Tibial nerve (tissue), 4 donors: ENCODE results near the gene CCDC69. TPM values are rescaled to one million over a fixed set of nuclear protein-coding genes. Genes with fewer than 3 reads are reported as not detected.
"Not testable (repeated sequence)": the region's sequence is repeated elsewhere in the genome, so short reads cannot be mapped to it uniquely, and the experiment has no call there.

Experiments used
- DNase-seq, 2 donors: peaks; one replicate each; pipeline ENCODE4 v3.0.0-alpha.2; 2019; ENCODE audit warnings: low spot score in 2 of 2
- H3K27ac ChIP-seq, 4 donors: fragments of 200-600 bp; sonication (generic) in 3 of 4; one replicate each; pipeline ENCODE4 v1.5.1; 2017 to 2019; ENCODE audit warnings: mild to moderate bottlenecking in 1 of 4
- H3K27me3 ChIP-seq, 2 donors: fragments of 200-600 bp; sonication (generic) in 1 of 2; one replicate each; pipeline versions ENCODE4 v1.5.1 to v1.6.0; 2017 to 2019
- H3K36me3 ChIP-seq, 3 donors: fragments of 200-600 bp; sonication (generic); one replicate each; pipeline ENCODE4 v1.5.1; 2018 to 2019
- H3K4me1 ChIP-seq, 4 donors: fragments of 200-600 bp; sonication (generic) in 3 of 4; one replicate each; pipeline ENCODE4 v1.5.1; 2017 to 2019
- H3K4me3 ChIP-seq, 4 donors: fragments of 200-600 bp; sonication (generic) in 3 of 4; one replicate each; pipeline ENCODE4 v1.5.1; 2017 to 2019; ENCODE audit warnings: mild to moderate bottlenecking in 1 of 4, moderate library complexity in 1 of 4
- H3K9me3 ChIP-seq, 4 donors: fragments of 200-600 bp; sonication (generic) in 3 of 4; one replicate each; pipeline ENCODE4 v1.5.1; 2017 to 2019
- CTCF ChIP-seq, 5 experiments: fragments of 200-600 bp in 3 of 5; fragments of 450-650 bp in 2 of 5; sonication (generic) in 3 of 5; IDR thresholded peaks; one replicate each; pipeline ENCODE4 v1.5.1; 2016 to 2019; ENCODE audit warnings: antibody characterized with exemption in 5 of 5, mild to moderate bottlenecking in 3 of 5, moderate library complexity in 2 of 5
- EP300 ChIP-seq, 2 donors: sonication (generic); formaldehyde crosslinking; IDR thresholded peaks; one replicate each; pipeline ENCODE4 v1.6.1; 2017; ENCODE audit warnings: antibody characterized with exemption in 2 of 2, mild to moderate bottlenecking in 1 of 2
- POLR2A ChIP-seq, 2 donors: fragments of 450-650 bp; IDR thresholded peaks; one replicate each; pipeline ENCODE4 v1.6.1; 2017; ENCODE audit warnings: antibody characterized with exemption in 2 of 2, mild to moderate bottlenecking in 2 of 2, moderate library complexity in 2 of 2
- WGBS, 2 donors: methylation state at CpG; one replicate each; pipeline ENCODE4 v1.1.5; 2018; 5-methylcytosine and 5-hydroxymethylcytosine counted together
- total RNA-seq, 4 donors: library from RNA; depleted of rRNA; stranded (reverse); fragments of >200 nt; gene quantifications; one replicate each; pipeline ENCODE4 v1.1.0, GENCODE V29; 2016

CCDC69 gene
- total RNA-seq, 4 donors from 2014 or later, result 95.6 to 201 (median 112) TPM

- TF ChIP-seq POLR2A (IDR thresholded peaks at IDR 0.05), result no peak
- Histone ChIP-seq H3K27me3 (no peaks in the 10 kb centered on the region), H3K36me3 (peaks cover 0 to 13% (median 0%) of the 10 kb centered on the region in 3 donors), H3K4me3 (no peak overlapping the region), H3K27ac (no peak overlapping the region), H3K4me1 (no peaks in the 10 kb centered on the region), H3K9me3 (no peaks in the 10 kb centered on the region)
- no peak for DNase-seq
- WGBS, 2 donors, result 86% methylated on average over 6 of the region's 6 CpGs
Measured at GRCh38 chr5:151180291-151180690, 43.6 kb downstream of the CCDC69 start.

GRCh38 chr5:151179489-151179840 lies 44.4 kb downstream of the CCDC69 start:
- no peaks in the 10 kb centered on the region for H3K4me1 ChIP-seq
- WGBS, 2 donors, result 92 to 94% methylated on average over 4 of the region's 4 CpGs
- TF ChIP-seq CTCF (IDR thresholded peaks at IDR 0.05), result no peak
- no peak for TF ChIP-seq POLR2A (IDR thresholded peaks at IDR 0.05)
- no peak for TF ChIP-seq EP300 (IDR thresholded peaks at IDR 0.05)

GRCh38 chr5:151178777-151179488 lies 45.0 kb downstream of the CCDC69 start:
- 85 to 86% methylated on average over 5 of the region's 5 CpGs for WGBS, 2 donors
- Histone ChIP-seq H3K4me3 (no peak overlapping the region), H3K4me1 (peaks cover 0 to 5% (median 0%) of the 10 kb centered on the region in 4 donors), H3K27me3 (no peaks in the 10 kb centered on the region), H3K9me3 (no peaks in the 10 kb centered on the region), H3K27ac (no peak overlapping the region), H3K36me3 (peaks cover 0 to 13% (median 0%) of the 10 kb centered on the region in 3 donors)
- DNase-seq, result no peak
- TF ChIP-seq POLR2A (IDR thresholded peaks at IDR 0.05), result no peak

More at GRCh38 chr5:151179489-151179840, 44.4 kb downstream of the CCDC69 start:
- Histone ChIP-seq H3K4me3 (no peak overlapping the region), H3K9me3 (no peaks in the 10 kb centered on the region), H3K36me3 (peaks cover 0 to 13% (median 0%) of the 10 kb centered on the region in 3 donors), H3K27me3 (no peaks in the 10 kb centered on the region), H3K27ac (no peak overlapping the region)
- DNase-seq, result no peak

GRCh38 chr5:151178372-151178771 lies 45.5 kb downstream of the CCDC69 start:
- H3K27me3 ChIP-seq, result no peaks in the 10 kb centered on the region
- H3K4me3 ChIP-seq, result no peak overlapping the region
- H3K9me3 ChIP-seq, result no peaks in the 10 kb centered on the region
- 88 to 89% methylated on average over 1 of the region's 1 CpG for WGBS, 2 donors
- TF ChIP-seq CTCF (IDR thresholded peaks at IDR 0.05) (no peak), POLR2A (IDR thresholded peaks at IDR 0.05) (no peak), EP300 (IDR thresholded peaks at IDR 0.05) (no peak)
- H3K4me1 ChIP-seq, result peaks cover 0 to 8% (median 0%) of the 10 kb centered on the region in 4 donors
- H3K36me3 ChIP-seq, result peaks cover 0 to 11% (median 0%) of the 10 kb centered on the region in 3 donors
- H3K27ac ChIP-seq, result no peak overlapping the region
- no peak for DNase-seq

GRCh38 chr5:151176268-151176667 lies 47.6 kb downstream of the CCDC69 start:
- not testable (repeated sequence) for H3K4me3 ChIP-seq, H3K9me3 ChIP-seq, DNase-seq, H3K36me3 ChIP-seq, H3K27me3 ChIP-seq, H3K4me1 ChIP-seq, H3K27ac ChIP-seq
- WGBS, 2 donors, result 76 to 92% methylated on average over 5 of the region's 5 CpGs

- H3K4me3 ChIP-seq, result no peak overlapping the region
- TF ChIP-seq POLR2A (IDR thresholded peaks at IDR 0.05) (no peak), EP300 (IDR thresholded peaks at IDR 0.05) (no peak)
- DNase-seq, result no peak
- H3K36me3 ChIP-seq, result no peaks in the 10 kb centered on the region
- no peaks in the 10 kb centered on the region for H3K9me3 ChIP-seq
- H3K27me3 ChIP-seq, result no peaks in the 10 kb centered on the region
- no peak overlapping the region for H3K27ac ChIP-seq
- peaks cover 0 to 8% (median 0%) of the 10 kb centered on the region in 4 donors for H3K4me1 ChIP-seq
- WGBS, 2 donors, result 72 to 83% methylated on average over 15 of the region's 15 CpGs
Measured at GRCh38 chr5:151174612-151175101, 49.2 kb downstream of the CCDC69 start.

GRCh38 chr5:151173711-151174611 lies 49.9 kb downstream of the CCDC69 start:
- Histone ChIP-seq H3K9me3 (no peaks in the 10 kb centered on the region), H3K27me3 (no peaks in the 10 kb centered on the region), H3K36me3 (no peaks in the 10 kb centered on the region), H3K27ac (no peak overlapping the region), H3K4me1 (peaks cover 0 to 8% (median 0%) of the 10 kb centered on the region in 4 donors), H3K4me3 (no peak overlapping the region)
- TF ChIP-seq CTCF (IDR thresholded peaks at IDR 0.05), result no peak
- no peak for TF ChIP-seq EP300 (IDR thresholded peaks at IDR 0.05)
- TF ChIP-seq POLR2A (IDR thresholded peaks at IDR 0.05), result no peak
- DNase-seq, result no peak
- WGBS, 2 donors, result 88 to 90% methylated on average over 11 of the region's 11 CpGs
